ENCODE measurements around the gene SLC8A3. TPM values are rescaled to one million over a fixed set of nuclear protein-coding genes. Genes with fewer than 3 reads are reported as not detected.
"Not testable (repeated sequence)": the region's sequence is repeated elsewhere in the genome, so short reads cannot be mapped to it uniquely, and the experiment has no call there.

SLC8A3 gene
- total RNA-seq, 3 donors from 2014 or later (not counting 1 experiment from before 2014, with no cell fraction given): 0.30 to 0.56 (median 0.32) TPM

DNA sequence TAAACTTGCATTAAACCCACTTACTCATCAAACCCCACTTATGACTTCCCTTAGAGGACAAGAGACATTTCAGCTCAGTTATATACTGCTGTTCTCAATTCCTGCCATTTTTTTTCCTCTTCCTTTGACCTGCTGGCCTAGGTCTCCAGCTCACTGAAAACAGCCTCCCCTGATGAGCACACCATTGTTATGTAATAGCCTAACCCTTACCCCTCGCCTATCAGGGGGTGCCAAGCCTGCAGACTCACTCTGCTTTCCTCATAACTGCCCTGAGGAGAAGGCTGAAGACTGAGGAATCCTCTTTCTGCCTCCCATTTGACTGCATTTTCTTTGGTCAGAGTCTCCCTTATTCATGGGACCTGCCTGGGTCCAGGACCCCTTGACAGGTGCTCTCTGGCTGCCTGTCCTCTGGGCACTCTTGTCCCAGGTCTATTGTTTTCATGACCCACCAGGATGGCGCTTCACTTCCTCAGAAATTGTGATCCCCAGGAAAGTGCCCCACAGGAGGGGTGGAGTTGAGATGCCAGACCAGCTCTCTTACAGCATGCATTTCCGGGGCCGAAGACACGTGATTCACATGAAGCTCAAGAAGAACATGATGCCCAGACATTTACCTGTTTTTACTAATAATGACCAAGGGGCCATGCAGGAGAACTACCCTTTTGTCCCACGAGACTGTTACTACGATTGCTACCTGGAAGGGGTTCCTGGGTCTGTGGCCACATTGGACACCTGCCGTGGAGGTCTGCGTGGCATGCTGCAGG is 41.3 kb upstream of the SLC8A3 start:
- H3K9me3 ChIP-seq (ENCODE audit: control insufficient read depth, insufficient read depth, low read length); H3K27me3 ChIP-seq (ENCODE audit: control insufficient read depth, insufficient read depth, low read length); H3K27ac Mint-ChIP-seq; H3K4me1 Mint-ChIP-seq; H3K27ac ChIP-seq (ENCODE audit: low read length); H3K36me3 ChIP-seq (ENCODE audit: control insufficient read depth, insufficient read depth, low read length); DNase-seq; ATAC-seq; H3K4me1 ChIP-seq (ENCODE audit: control insufficient read depth, insufficient read depth, low read length); H3K4me3 Mint-ChIP-seq; H3K4me3 ChIP-seq (ENCODE audit: low read length); H3K36me3 Mint-ChIP-seq; H3K9me3 Mint-ChIP-seq; intact Hi-C loops (cut with micrococcal nuclease): not testable (repeated sequence)
- WGBS (ENCODE audit: insufficient coverage): 75% methylated on average over 8 of the region's 9 CpGs
- H3K27me3 Mint-ChIP-seq (ENCODE audit: low read depth in 2 of 2): peaks cover 24 to 32% of the 10 kb centered on the region in 2 donors

DNA sequence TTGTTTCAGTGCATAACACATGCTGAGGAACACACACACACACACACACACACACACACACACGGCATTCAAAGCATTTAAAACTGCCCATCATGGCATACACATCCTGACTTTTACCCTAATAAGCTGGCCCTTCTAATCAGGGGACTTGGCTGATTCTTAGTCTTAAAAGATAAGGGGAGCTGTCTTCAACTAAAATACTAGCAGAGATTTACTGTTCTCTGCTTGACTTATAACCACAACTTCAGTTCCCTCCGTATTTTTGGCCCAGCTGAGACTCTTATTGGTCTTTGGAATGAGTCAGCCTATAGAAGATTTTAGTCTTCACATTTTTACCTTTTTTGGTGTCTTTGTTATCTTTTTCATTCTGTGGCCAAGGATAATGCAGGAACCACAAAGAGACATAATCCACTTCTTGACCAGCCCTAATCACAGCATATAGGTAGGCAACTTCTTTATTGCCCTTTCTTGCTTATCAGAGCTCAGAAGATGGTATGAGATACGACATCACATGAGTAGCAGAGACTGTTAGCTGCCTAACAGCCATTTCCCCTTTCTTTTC is 25.1 kb upstream of the SLC8A3 start:
- no peak overlapping the region for H3K27ac ChIP-seq (ENCODE audit: low read length)
- Mint-ChIP-seq H3K36me3 (no peaks in the 10 kb centered on the region), H3K9me3 (no peaks in the 10 kb centered on the region), H3K4me1 (no peaks in the 10 kb centered on the region), H3K4me3 (no peak overlapping the region), H3K27me3 (ENCODE audit: low read depth in 2 of 2) (peaks cover 11 to 20% of the 10 kb centered on the region in 2 donors), H3K27ac (no peak overlapping the region)
- peaks cover 6% of the 10 kb centered on the region for H3K27me3 ChIP-seq (ENCODE audit: control insufficient read depth, insufficient read depth, low read length)
- ATAC-seq (no peak), DNase-seq (no peak)
- intact Hi-C loops (cut with micrococcal nuclease): no loop called here
- H3K4me3 ChIP-seq (ENCODE audit: low read length): no peak overlapping the region
- WGBS (ENCODE audit: insufficient coverage): 14% methylated on average over 2 of the region's 3 CpGs
- TF ChIP-seq, protein P1, sequence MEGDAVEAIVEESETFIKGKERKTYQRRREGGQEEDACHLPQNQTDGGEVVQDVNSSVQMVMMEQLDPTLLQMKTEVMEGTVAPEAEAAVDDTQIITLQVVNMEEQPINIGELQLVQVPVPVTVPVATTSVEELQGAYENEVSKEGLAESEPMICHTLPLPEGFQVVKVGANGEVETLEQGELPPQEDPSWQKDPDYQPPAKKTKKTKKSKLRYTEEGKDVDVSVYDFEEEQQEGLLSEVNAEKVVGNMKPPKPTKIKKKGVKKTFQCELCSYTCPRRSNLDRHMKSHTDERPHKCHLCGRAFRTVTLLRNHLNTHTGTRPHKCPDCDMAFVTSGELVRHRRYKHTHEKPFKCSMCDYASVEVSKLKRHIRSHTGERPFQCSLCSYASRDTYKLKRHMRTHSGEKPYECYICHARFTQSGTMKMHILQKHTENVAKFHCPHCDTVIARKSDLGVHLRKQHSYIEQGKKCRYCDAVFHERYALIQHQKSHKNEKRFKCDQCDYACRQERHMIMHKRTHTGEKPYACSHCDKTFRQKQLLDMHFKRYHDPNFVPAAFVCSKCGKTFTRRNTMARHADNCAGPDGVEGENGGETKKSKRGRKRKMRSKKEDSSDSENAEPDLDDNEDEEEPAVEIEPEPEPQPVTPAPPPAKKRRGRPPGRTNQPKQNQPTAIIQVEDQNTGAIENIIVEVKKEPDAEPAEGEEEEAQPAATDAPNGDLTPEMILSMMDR (IDR thresholded peaks at IDR 0.05): no peak
- H3K4me1 ChIP-seq (ENCODE audit: control insufficient read depth, insufficient read depth, low read length): no peaks in the 10 kb centered on the region
- H3K36me3 ChIP-seq (ENCODE audit: control insufficient read depth, insufficient read depth, low read length): no peaks in the 10 kb centered on the region
- no peaks in the 10 kb centered on the region for H3K9me3 ChIP-seq (ENCODE audit: control insufficient read depth, insufficient read depth, low read length)

DNA sequence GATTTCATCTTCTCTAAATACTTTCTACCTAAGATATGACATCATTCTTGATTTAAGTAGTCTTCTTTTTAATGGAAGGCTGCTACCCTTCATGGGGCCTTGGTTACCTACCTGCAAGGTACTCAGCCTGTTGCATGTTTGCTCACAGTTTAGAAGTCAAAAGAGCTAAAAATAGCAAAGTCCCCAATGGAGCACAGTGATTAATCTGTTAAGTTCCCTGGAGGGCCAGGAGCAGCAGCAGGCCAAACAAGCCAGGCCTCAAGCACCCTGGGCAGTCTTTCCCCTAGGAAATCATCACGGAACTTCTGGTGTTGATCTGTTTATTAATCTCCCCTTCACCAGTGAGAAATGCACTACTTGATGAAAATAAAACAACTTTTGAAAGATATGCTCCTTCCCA is 24.0 kb upstream of the SLC8A3 start:
- no peaks in the 10 kb centered on the region for H3K9me3 ChIP-seq (ENCODE audit: control insufficient read depth, insufficient read depth, low read length)
- no peak overlapping the region for H3K4me3 ChIP-seq (ENCODE audit: low read length)
- peaks cover 10 to 15% of the 10 kb centered on the region in 2 donors for H3K27me3 Mint-ChIP-seq (ENCODE audit: low read depth in 2 of 2)
- H3K4me1 ChIP-seq (ENCODE audit: control insufficient read depth, insufficient read depth, low read length): no peaks in the 10 kb centered on the region
- ATAC-seq (no peak), DNase-seq (no peak)
- H3K9me3 Mint-ChIP-seq: no peaks in the 10 kb centered on the region
- TF ChIP-seq, protein P1 (IDR thresholded peaks at IDR 0.05): no peak
- no peaks in the 10 kb centered on the region for H3K36me3 ChIP-seq (ENCODE audit: control insufficient read depth, insufficient read depth, low read length)
- H3K27ac Mint-ChIP-seq: no peak overlapping the region
- H3K27me3 ChIP-seq (ENCODE audit: control insufficient read depth, insufficient read depth, low read length): peaks cover 4% of the 10 kb centered on the region
- WGBS (ENCODE audit: insufficient coverage): 100% methylated on average over 1 of the region's 1 CpG
- no peaks in the 10 kb centered on the region for H3K4me1 Mint-ChIP-seq
- H3K27ac ChIP-seq (ENCODE audit: low read length): no peak overlapping the region
- H3K36me3 Mint-ChIP-seq: no peaks in the 10 kb centered on the region
- no peak overlapping the region for H3K4me3 Mint-ChIP-seq
- intact Hi-C loops (cut with micrococcal nuclease): no loop called here

DNA sequence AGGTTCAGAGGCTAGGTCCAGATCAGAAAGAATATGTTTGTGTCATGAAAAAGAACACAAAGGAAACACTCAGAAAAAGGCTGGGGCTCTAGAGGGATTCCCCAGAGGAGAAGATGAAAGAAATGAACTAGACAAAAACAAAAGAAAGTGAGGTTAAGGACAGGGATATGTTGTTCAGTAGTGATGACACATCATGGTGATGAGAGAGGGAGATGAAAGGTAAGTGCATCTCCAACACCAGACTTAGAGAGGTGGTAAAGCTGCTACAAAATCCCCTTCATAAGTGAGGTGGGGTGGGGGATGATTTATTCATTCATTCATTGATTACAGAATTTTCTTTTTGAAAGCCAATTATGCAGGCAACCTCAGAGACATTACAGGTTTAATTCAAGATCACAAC is 19.6 kb upstream of the SLC8A3 start:
- no peak overlapping the region for H3K4me3 ChIP-seq (ENCODE audit: low read length)
- no peak overlapping the region for H3K27ac Mint-ChIP-seq

More for the DNA sequence above, 19.6 kb upstream of the SLC8A3 start:
- no peaks in the 10 kb centered on the region for H3K36me3 ChIP-seq (ENCODE audit: control insufficient read depth, insufficient read depth, low read length)
- Mint-ChIP-seq H3K4me3 (no peak overlapping the region), H3K4me1 (no peaks in the 10 kb centered on the region), H3K27me3 (ENCODE audit: low read depth in 2 of 2) (peaks cover 12 to 34% of the 10 kb centered on the region in 2 donors), H3K36me3 (no peaks in the 10 kb centered on the region), H3K9me3 (no peaks in the 10 kb centered on the region)
- no peak overlapping the region for H3K27ac ChIP-seq (ENCODE audit: low read length)
- TF ChIP-seq, protein P1 (IDR thresholded peaks at IDR 0.05): no peak
- DNase-seq (no peak), ATAC-seq (no peak)
- peaks cover 1% of the 10 kb centered on the region for H3K27me3 ChIP-seq (ENCODE audit: control insufficient read depth, insufficient read depth, low read length)
- no peaks in the 10 kb centered on the region for H3K4me1 ChIP-seq (ENCODE audit: control insufficient read depth, insufficient read depth, low read length)
- H3K9me3 ChIP-seq (ENCODE audit: control insufficient read depth, insufficient read depth, low read length): no peaks in the 10 kb centered on the region
- intact Hi-C loops (cut with micrococcal nuclease): no loop called here

Data from natural killer cell (primary cell).